Neural progenitor cell (in vitro differentiated cells): ENCODE measurements around the gene UBB.
"Not testable (repeated sequence)": the region's sequence is repeated elsewhere in the genome, so short reads cannot be mapped to it uniquely, and the experiment has no call there.

Experiments
- CTCF ChIP-seq: fragments of 200-600 bp; sonication (generic); IDR thresholded peaks from 2 replicates; pipeline ENCODE4 v1.5.1; 2017; ENCODE audit warnings: antibody characterized with exemption, mild to moderate bottlenecking
- EZH2 ChIP-seq: fragments of 200-600 bp; sonication (generic); IDR thresholded peaks from 2 replicates; pipeline ENCODE4 v1.6.1; 2017; ENCODE audit warnings: antibody characterized with exemption, mild to moderate bottlenecking, moderate library complexity
- EZH2phosphoT487 ChIP-seq: fragments of 200-600 bp; sonication (generic); IDR thresholded peaks from 2 replicates; pipeline ENCODE4 v1.6.1; 2017; ENCODE audit warnings: antibody characterized with exemption

- not testable (repeated sequence) for TF ChIP-seq CTCF, EZH2, EZH2phosphoT487
Observed at GRCh38 chr17:16386126-16386507, 5.2 kb downstream of the UBB start.
